HepG2 (cell line): ENCODE data around the gene TEK. TPM values are rescaled to one million over a fixed set of nuclear protein-coding genes. Genes with fewer than 3 reads are reported as not detected.

Source experiments
- ATAC-seq: fragments of 200-7000 bp; cut with Tn5 transposase; 3 replicates; pipeline ENCODE4 v1.9.1; 2020; ENCODE audit warnings: mild to moderate bottlenecking, moderate library complexity
- BruUV-seq: library from RNA; stranded (reverse); fragments of 400-500 nt; replicated peaks from 2 replicates; lab custom pipeline; 2021; lab: Mats Ljungman, UMichigan
- CTCF ChIA-PET: fragments of 300-600 bp; formaldehyde crosslinking; extraction: SDS; loops from one replicate; lab custom pipeline; 2021; ENCODE audit warnings: low total read pairs, inconsistent platforms, low intra/inter-chr PET ratio; lab: Yijun Ruan, JAX
- POLR2A ChIA-PET: fragments of 350-600 bp; sonication (Branson Sonifier 250); formaldehyde crosslinking; loops from one replicate; lab custom pipeline; 2020; ENCODE audit warnings: antibody characterized with exemption, inconsistent platforms; lab: Yijun Ruan, JAX
- DNase-seq: peaks from one replicate; pipeline ENCODE4 v3.0.0-alpha.2; 2015; ENCODE audit warnings: low spot score
- FAIRE-seq: peaks from 3 replicates; lab custom pipeline; 2011; peaks lifted over from hg19 to GRCh38; lab: Jason Lieb, UNC
- H2AFZ ChIP-seq: one replicate; pipeline ENCODE4 v1.6.1; 2011; ENCODE audit warnings: low read length, inconsistent platforms
- H3K27ac ChIP-seq: fragments of 300-600 bp; 3 replicates; pipeline ENCODE4 v1.8.0; 2011; ENCODE audit warnings: mixed run types, mild to moderate bottlenecking, mixed read lengths, low read length, inconsistent platforms; ENCODE audit not compliant: insufficient read depth; ENCODE audit errors: extremely low read length
- H3K27me3 ChIP-seq, 2 experiments: fragments of 200-600 bp in 1 of 2; 2 replicates in 1 of 2; 3 replicates in 1 of 2; pipeline versions ENCODE4 v1.6.0 to v1.8.0; 2011; ENCODE audit warnings: low read length in 2 of 2, mild to moderate bottlenecking in 2 of 2, moderate library complexity in 2 of 2, inconsistent platforms in 1 of 2; ENCODE audit not compliant: insufficient read depth in 2 of 2, control insufficient read depth in 1 of 2
- H3K36me3 ChIP-seq, 2 experiments: fragments of 200-600 bp in 1 of 2; replicated peaks in 1 of 2; 2 replicates in 1 of 2; 3 replicates in 1 of 2; pipeline versions ENCODE4 v1.5.1 to v1.8.0; 2011; ENCODE audit warnings: low read length in 2 of 2, inconsistent platforms in 1 of 2; ENCODE audit not compliant: insufficient read depth in 2 of 2, control insufficient read depth in 1 of 2
- H3K4me1 ChIP-seq: 2 replicates; pipeline ENCODE4 v1.5.1; 2012; ENCODE audit warnings: low read length, inconsistent platforms; ENCODE audit not compliant: insufficient read depth
- H3K4me2 ChIP-seq: 2 replicates; pipeline ENCODE4 v1.6.0; 2011; ENCODE audit warnings: low read depth, low read length, inconsistent platforms
- H3K4me3 ChIP-seq, 3 experiments: fragments of 200-600 bp in 1 of 3; sonication (generic), shearing (Covaris generic) in 1 of 3; replicated peaks in 1 of 3; 2 replicates each; pipeline ENCODE4 v1.5.1; 2011 to 2016; ENCODE audit warnings: low read length in 3 of 3, inconsistent platforms in 2 of 3, low read depth in 2 of 3, mild to moderate bottlenecking in 2 of 3, control low read depth in 1 of 3, mixed read lengths in 1 of 3; ENCODE audit not compliant: insufficient read depth in 1 of 3
- H3K79me2 ChIP-seq: one replicate; pipeline ENCODE4 v1.6.1; 2011; ENCODE audit warnings: low read length, inconsistent platforms; ENCODE audit not compliant: insufficient read depth
- H3K9ac ChIP-seq: 2 replicates; pipeline ENCODE4 v1.6.0; 2011; ENCODE audit warnings: mild to moderate bottlenecking, low read depth, low read length, inconsistent platforms; ENCODE audit not compliant: insufficient read depth
- H3K9me3 ChIP-seq: 2 replicates; pipeline ENCODE4 v1.5.1; 2012; ENCODE audit warnings: mild to moderate bottlenecking, low read length
- H4K20me1 ChIP-seq: 2 replicates; pipeline ENCODE4 v1.6.0; 2011; ENCODE audit warnings: inconsistent platforms, mild to moderate bottlenecking, low read length, moderate library complexity; ENCODE audit not compliant: insufficient read depth
- ATF2 ChIP-seq: sonication (generic); formaldehyde crosslinking; IDR thresholded peaks from 2 replicates; pipeline ENCODE4 v1.4.0; 2020; ENCODE audit warnings: missing genetic modification reagents
- HOXA7 ChIP-seq: sonication (generic); formaldehyde crosslinking; IDR thresholded peaks from 2 replicates; pipeline ENCODE4 v1.8.1; 2022; ENCODE audit warnings: mild to moderate bottlenecking, missing genetic modification reagents, moderate library complexity
- KDM3A ChIP-seq: IDR thresholded peaks from 2 replicates; pipeline ENCODE4 v1.6.1; 2018; ENCODE audit warnings: low read depth, missing compliant biosample characterization
- KLF12 ChIP-seq: sonication (generic); formaldehyde crosslinking; IDR thresholded peaks from 2 replicates; pipeline ENCODE4 v1.4.0; 2020; ENCODE audit warnings: missing genetic modification reagents, borderline replicate concordance
- MLX ChIP-seq: IDR thresholded peaks from 2 replicates; pipeline ENCODE4 v1.6.1; 2016
- RBM22 ChIP-seq: fragments of 200-400 bp; formaldehyde crosslinking; optimal IDR thresholded peaks from 2 replicates; pipeline ENCODE3; 2017; ENCODE audit warnings: mild to moderate bottlenecking, low read length, moderate library complexity
- TBL1XR1 ChIP-seq: fragments of 150-350 bp; IDR thresholded peaks from 2 replicates; pipeline ENCODE4 v1.6.1; 2014; ENCODE audit warnings: borderline replicate concordance, low read length; ENCODE audit not compliant: partially characterized antibody
- TCF7L2 ChIP-seq: IDR thresholded peaks from 2 replicates; pipeline ENCODE4 v1.6.1; 2011; ENCODE audit warnings: mild to moderate bottlenecking, low read depth, low read length, moderate library complexity
- XBP1 ChIP-seq: sonication (generic); formaldehyde crosslinking; IDR thresholded peaks from 2 replicates; pipeline ENCODE4 v1.5.0; 2020; ENCODE audit warnings: missing genetic modification reagents
- ZNF205 ChIP-seq: IDR thresholded peaks from 2 replicates; pipeline ENCODE4 v1.6.1; 2018; ENCODE audit warnings: missing biosample characterization, missing genetic modification reagents
- ZNF354B ChIP-seq: sonication (generic); formaldehyde crosslinking; IDR thresholded peaks from 2 replicates; pipeline ENCODE4 v1.8.0; 2022; ENCODE audit warnings: mild to moderate bottlenecking, missing genetic modification reagents
- ZNF616 ChIP-seq: sonication (generic); formaldehyde crosslinking; IDR thresholded peaks from 2 replicates; pipeline ENCODE4 v1.5.0; 2020; ENCODE audit warnings: low read depth, mild to moderate bottlenecking, missing genetic modification reagents
- ZNF704 ChIP-seq: sonication (generic); formaldehyde crosslinking; IDR thresholded peaks from 2 replicates; pipeline ENCODE4 v1.8.1; 2023; ENCODE audit warnings: mild to moderate bottlenecking, inconsistent platforms, moderate library complexity, missing genetic modification reagents, borderline replicate concordance
- ZNF781 ChIP-seq: sonication (generic); formaldehyde crosslinking; IDR thresholded peaks from 2 replicates; pipeline ENCODE4 v1.5.1; 2020; ENCODE audit warnings: borderline replicate concordance, mild to moderate bottlenecking, missing genetic modification reagents; ENCODE audit errors: not compliant biosample characterization
- WGBS: methylation state at CpG from one replicate; pipeline ENCODE4 v1.1.6; 2017; ENCODE audit warnings: low lambda C conversion rate; 5-methylcytosine and 5-hydroxymethylcytosine counted together
- in situ Hi-C: cut with HindIII; loops from 2 replicates; pipeline ENCODE4 v1.10.0; 2017; ENCODE audit warnings: low pct_unique_long_range_greater_than_20kb; ENCODE audit not compliant: extremely low pct_ligation_motif_present
- intact Hi-C: fragments of 100-400 bp; cut with micrococcal nuclease; formaldehyde crosslinking; loops from one replicate; pipeline ENCODE4 v1.10.0; 2022; ENCODE audit not compliant: unreplicated experiment
- polyA plus RNA-seq, 8 experiments: library from polyadenylated mRNA; depleted of rRNA in 3 of 8; stranded (reverse) in 7 of 8; unstranded in 1 of 8; fragments of >200 nt; fragmentation: Illumina TruSeq in 4 of 8; extraction: Trizol in 4 of 8; gene quantifications; 2 replicates each; pipeline versions ENCODE4 v1.2.1 to v1.2.3, GENCODE V29; 2011 to 2016; ENCODE audit warnings: low read depth in 4 of 8, missing spikeins in 1 of 8, mixed read lengths in 1 of 8; ENCODE audit not compliant: insufficient read depth in 1 of 8
- total RNA-seq, 5 experiments: library from RNA; depleted of rRNA; stranded (reverse); fragments of >200 nt; fragmentation: Illumina TruSeq; extraction: Trizol; gene quantifications; 2 replicates each; pipeline ENCODE4 v1.2.3, GENCODE V29; 2016; ENCODE audit warnings: low read depth in 1 of 5
- TF ChIP-seq, protein P1 (sequence below): sonication (generic); formaldehyde crosslinking; IDR thresholded peaks from 2 replicates; pipeline ENCODE4 v1.4.0; 2020; ENCODE audit warnings: mild to moderate bottlenecking, missing genetic modification reagents

Gene TEK
- total and polyA plus RNA-seq, 2 of the 13 experiments (the other 11 are each of a cell fraction or from before 2014, with no cell fraction given) = not detected

- Histone ChIP-seq H3K4me2 (no peak overlapping the region), H4K20me1 (no peaks in the 10 kb centered on the region), H3K4me1 (no peaks in the 10 kb centered on the region), H3K9ac (no peak overlapping the region), H3K27me3 (no peaks in the 10 kb centered on the region; a peak in 1 of 5 replicates), H3K79me2 (no peaks in the 10 kb centered on the region), H3K4me3 (no peak overlapping the region), H3K36me3 (no peaks in the 10 kb centered on the region), H3K9me3 (no peaks in the 10 kb centered on the region), H2AFZ (no peak overlapping the region), H3K27ac (no peak overlapping the region)
- in situ Hi-C loops (no loop called here), intact Hi-C loops (no loop called here)
- CTCF ChIA-PET = no interaction called here
- ATAC-seq (no peak), DNase-seq (no peak), FAIRE-seq (no peak)
- POLR2A ChIA-PET = no interaction called here
- no TSS peak for BruUV-seq
- TF ChIP-seq MLX (CRISPR knock-in tag) = no peak
- WGBS = 11% methylated on average over 4 of the region's 4 CpGs
These were observed 24.8 kb downstream of the TEK start for GRCh38 chr9:27133817-27134216.

DNA sequence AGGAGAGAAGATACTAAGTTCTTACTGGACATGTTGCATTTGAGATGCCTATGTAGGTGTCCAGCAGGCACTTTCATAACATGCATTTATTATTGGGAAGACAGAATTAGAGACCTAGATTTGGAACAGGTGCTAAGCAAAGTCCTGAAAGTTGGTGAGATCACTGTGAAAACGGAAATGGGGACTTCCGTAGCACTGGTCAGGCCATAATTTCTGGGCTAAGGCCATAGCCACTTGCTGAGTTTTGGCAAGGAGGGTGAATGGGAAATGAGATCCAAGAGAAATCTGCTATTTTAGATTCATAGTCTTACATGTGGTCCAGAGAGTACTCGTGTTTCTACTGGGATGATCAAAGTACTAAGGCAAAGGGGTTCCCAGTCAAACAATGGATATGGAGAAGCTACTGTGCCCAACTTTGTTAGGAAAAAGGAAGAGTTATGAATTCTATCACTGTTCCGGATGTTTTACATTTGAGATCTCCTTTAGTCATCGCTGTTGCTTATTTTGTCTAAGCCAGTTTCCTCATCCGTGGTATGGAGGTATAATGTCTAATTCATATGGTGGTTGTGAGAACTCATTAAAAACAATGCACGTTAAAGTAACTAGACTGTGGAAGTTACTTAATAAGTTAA is 33.4 kb downstream of the TEK start:
- in situ Hi-C loops (no loop called here), intact Hi-C loops (no loop called here)
- H3K9me3 ChIP-seq = no peaks in the 10 kb centered on the region
- POLR2A ChIA-PET = no interaction called here
- H4K20me1 ChIP-seq = no peaks in the 10 kb centered on the region
- WGBS = 26% methylated on average over 7 of the region's 7 CpGs
- no peak overlapping the region for H3K9ac ChIP-seq
- no peaks in the 10 kb centered on the region for H3K36me3 ChIP-seq
- CTCF ChIA-PET = no interaction called here
- H3K79me2 ChIP-seq = no peaks in the 10 kb centered on the region
- no peak overlapping the region for H2AFZ ChIP-seq
- no peak overlapping the region for H3K4me3 ChIP-seq
- FAIRE-seq = no peak
- H3K4me2 ChIP-seq = no peak overlapping the region
- no peaks in the 10 kb centered on the region for H3K4me1 ChIP-seq
- H3K27me3 ChIP-seq = no peaks in the 10 kb centered on the region; a peak in 1 of 5 replicates
- DNase-seq = no peak
- ATAC-seq = no peak
- no peak overlapping the region for H3K27ac ChIP-seq
- no TSS peak for BruUV-seq
- no peak for TF ChIP-seq XBP1
- no peak for TF ChIP-seq KLF12 (CRISPR knock-in tag)
- no peak for TF ChIP-seq HOXA7 (CRISPR knock-in tag)
- TF ChIP-seq ZNF616 (CRISPR knock-in tag) = no peak
- TF ChIP-seq ATF2 (CRISPR knock-in tag) = no peak
- TF ChIP-seq KDM3A (CRISPR knock-in tag) = no peak
- no peak for TF ChIP-seq ZNF704 (CRISPR knock-in tag)
- no peak for TF ChIP-seq TCF7L2
- TF ChIP-seq, protein P1, sequence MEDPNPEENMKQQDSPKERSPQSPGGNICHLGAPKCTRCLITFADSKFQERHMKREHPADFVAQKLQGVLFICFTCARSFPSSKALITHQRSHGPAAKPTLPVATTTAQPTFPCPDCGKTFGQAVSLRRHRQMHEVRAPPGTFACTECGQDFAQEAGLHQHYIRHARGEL = no peak
- TF ChIP-seq ZNF781 (CRISPR knock-in tag) = no peak
- TF ChIP-seq TBL1XR1 = no peak
- no peak for TF ChIP-seq ZNF205 (CRISPR knock-in tag)
- TF ChIP-seq RBM22 = no peak
- no peak for TF ChIP-seq ZNF354B (CRISPR knock-in tag)
